HG02759 (cell line): Measurements from ENCODE around the gene LMX1B.

Experiments used
- ATAC-seq: cut with Tn5 transposase; IDR thresholded peaks from one replicate; pipeline ENCODE4 v1.9.1; 2021; ENCODE audit warnings: mild to moderate bottlenecking, moderate library complexity; ENCODE audit not compliant: unreplicated experiment

LMX1B gene

GRCh38 chr9:126693428-126693944 is 79.8 kb downstream of the LMX1B start:
- ATAC-seq, result no peak

- ATAC-seq, result no peak
Observed at GRCh38 chr9:126694206-126695081, 80.7 kb downstream of the LMX1B start.

GRCh38 chr9:126695186-126695585 is 81.5 kb downstream of the LMX1B start:
- ATAC-seq, result no peak

- ATAC-seq, result no peak
Observed at GRCh38 chr9:126695701-126696400, 82.1 kb downstream of the LMX1B start.

- no peak for ATAC-seq
Observed at GRCh38 chr9:126696401-126697145, 82.8 kb downstream of the LMX1B start.

- no peak for ATAC-seq
Observed at GRCh38 chr9:126697330-126697729, 83.6 kb downstream of the LMX1B start.

- ATAC-seq, result no peak
Observed at GRCh38 chr9:126698251-126698650, 84.5 kb downstream of the LMX1B start.

GRCh38 chr9:126698756-126699155 is 85.0 kb downstream of the LMX1B start:
- no peak for ATAC-seq

GRCh38 chr9:126699401-126699881 is 85.7 kb downstream of the LMX1B start:
- ATAC-seq, result no peak

GRCh38 chr9:126700296-126700695 is 86.6 kb downstream of the LMX1B start:
- ATAC-seq, result no peak

- no peak for ATAC-seq
Observed at GRCh38 chr9:126700903-126701812, 87.4 kb downstream of the LMX1B start.

- ATAC-seq, result no peak
Observed at GRCh38 chr9:126701813-126702140, 88.0 kb downstream of the LMX1B start.

- no peak for ATAC-seq
Observed at GRCh38 chr9:126702151-126703001, 88.6 kb downstream of the LMX1B start.

- ATAC-seq, result no peak
Observed at GRCh38 chr9:126703002-126703865, 89.5 kb downstream of the LMX1B start.

- ATAC-seq, result no peak
Observed at GRCh38 chr9:126703866-126704156, 90.1 kb downstream of the LMX1B start.

- ATAC-seq, result no peak
Observed at GRCh38 chr9:126704157-126704891, 90.6 kb downstream of the LMX1B start.

- ATAC-seq, result peak; percentile 72
Observed at GRCh38 chr9:126704892-126705766, 91.4 kb downstream of the LMX1B start.
